Peyer's patch (tissue), 4 donors: ENCODE data around the gene VWA7.

Experiments used
- POLR2A ChIP-seq, 2 donors: fragments of 450-650 bp; IDR thresholded peaks; one replicate each; pipeline ENCODE4 v1.5.1; 2017; ENCODE audit warnings: antibody characterized with exemption in 2 of 2, mild to moderate bottlenecking in 2 of 2, moderate library complexity in 2 of 2
- TF ChIP-seq, protein P1 (sequence below), 6 experiments: fragments of 450-650 bp in 4 of 6; fragments of 200-600 bp in 2 of 6; sonication (generic) in 1 of 6; IDR thresholded peaks; one replicate each; pipeline ENCODE4 v1.5.1; 2017 to 2019; ENCODE audit warnings: antibody characterized with exemption in 6 of 6, mild to moderate bottlenecking in 3 of 6, moderate library complexity in 1 of 6

DNA sequence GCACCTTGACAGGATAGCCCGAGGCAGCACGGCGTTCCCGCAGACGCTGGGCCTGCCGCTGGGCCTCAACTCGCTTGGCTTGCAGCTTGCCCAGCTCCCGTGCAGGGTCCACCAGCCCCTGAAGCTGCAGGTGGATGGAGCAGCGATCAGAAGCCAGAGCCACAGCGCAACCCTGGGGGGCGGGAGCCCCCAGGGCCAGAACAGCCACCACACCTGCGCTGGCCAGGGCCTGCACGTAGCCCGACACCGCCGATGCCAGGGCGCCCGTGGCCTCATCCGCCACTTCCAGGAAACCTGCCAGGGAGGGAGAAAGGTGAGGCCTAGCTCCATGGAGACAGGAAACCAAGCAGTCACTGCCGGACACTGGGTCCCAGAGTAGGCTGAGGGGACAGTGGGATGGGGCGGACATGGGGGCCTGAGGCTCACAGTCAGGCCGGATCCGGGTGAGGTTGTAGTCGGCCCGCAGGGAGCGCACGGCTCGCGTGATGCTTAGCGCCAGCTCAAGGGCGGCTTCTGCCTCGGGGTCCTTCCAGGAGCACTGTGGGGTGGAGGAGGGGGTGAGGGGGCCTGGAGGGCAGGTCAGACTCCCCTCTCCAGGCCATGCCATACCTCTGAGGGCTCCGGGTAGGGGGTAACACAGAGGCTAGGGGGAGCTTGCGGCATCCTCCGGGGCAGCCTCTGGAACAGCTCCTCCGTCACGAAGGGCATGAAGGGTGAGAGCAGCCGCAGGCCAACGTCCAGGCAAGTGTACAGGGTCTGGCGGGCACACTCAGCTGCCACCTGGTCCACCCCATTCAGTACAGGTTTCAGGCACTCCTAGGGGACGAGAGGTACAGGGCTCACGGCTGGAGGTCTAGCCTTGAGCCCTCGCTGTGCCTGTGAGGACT is 2.1 kb upstream of the VWA7 start:
- no peak for TF ChIP-seq POLR2A (IDR thresholded peaks at IDR 0.05)
- TF ChIP-seq, protein P1, sequence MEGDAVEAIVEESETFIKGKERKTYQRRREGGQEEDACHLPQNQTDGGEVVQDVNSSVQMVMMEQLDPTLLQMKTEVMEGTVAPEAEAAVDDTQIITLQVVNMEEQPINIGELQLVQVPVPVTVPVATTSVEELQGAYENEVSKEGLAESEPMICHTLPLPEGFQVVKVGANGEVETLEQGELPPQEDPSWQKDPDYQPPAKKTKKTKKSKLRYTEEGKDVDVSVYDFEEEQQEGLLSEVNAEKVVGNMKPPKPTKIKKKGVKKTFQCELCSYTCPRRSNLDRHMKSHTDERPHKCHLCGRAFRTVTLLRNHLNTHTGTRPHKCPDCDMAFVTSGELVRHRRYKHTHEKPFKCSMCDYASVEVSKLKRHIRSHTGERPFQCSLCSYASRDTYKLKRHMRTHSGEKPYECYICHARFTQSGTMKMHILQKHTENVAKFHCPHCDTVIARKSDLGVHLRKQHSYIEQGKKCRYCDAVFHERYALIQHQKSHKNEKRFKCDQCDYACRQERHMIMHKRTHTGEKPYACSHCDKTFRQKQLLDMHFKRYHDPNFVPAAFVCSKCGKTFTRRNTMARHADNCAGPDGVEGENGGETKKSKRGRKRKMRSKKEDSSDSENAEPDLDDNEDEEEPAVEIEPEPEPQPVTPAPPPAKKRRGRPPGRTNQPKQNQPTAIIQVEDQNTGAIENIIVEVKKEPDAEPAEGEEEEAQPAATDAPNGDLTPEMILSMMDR (IDR thresholded peaks at IDR 0.05), result no peak
